Mesenchymal stem cell (in vitro differentiated cells and primary cell): Measurements from ENCODE around the gene ARHGAP31.

Source experiments
- DNase-seq: peaks from one replicate; pipeline ENCODE4 v3.0.0-alpha.2; 2013
- H2AFZ ChIP-seq: one replicate; pipeline ENCODE4 v1.6.1; 2013; ENCODE audit warnings: low read depth, mild to moderate bottlenecking, control low read depth, inconsistent platforms, low read length, moderate library complexity
- H2AK5ac ChIP-seq: 2 replicates; pipeline ENCODE4 v1.6.1; 2013; ENCODE audit warnings: low read length, moderate library complexity, mild to moderate bottlenecking, inconsistent platforms; ENCODE audit not compliant: severe bottlenecking
- H2BK120ac ChIP-seq: one replicate; pipeline ENCODE4 v1.6.1; 2013; ENCODE audit warnings: low read depth, mild to moderate bottlenecking, inconsistent platforms, low read length, moderate library complexity
- H2BK12ac ChIP-seq, 2 experiments: one replicate each; pipeline ENCODE4 v1.6.1; 2013; ENCODE audit warnings: inconsistent platforms in 2 of 2, low read length in 2 of 2, mild to moderate bottlenecking in 2 of 2, moderate library complexity in 2 of 2, control low read depth in 1 of 2
- H2BK15ac ChIP-seq: one replicate; pipeline ENCODE4 v1.6.1; 2013; ENCODE audit warnings: mild to moderate bottlenecking, low read depth, inconsistent platforms; ENCODE audit not compliant: poor library complexity, severe bottlenecking
- H2BK5ac ChIP-seq: 2 replicates; pipeline ENCODE4 v1.6.1; 2013; ENCODE audit warnings: low read depth, mild to moderate bottlenecking, low read length, control low read depth, inconsistent platforms; ENCODE audit not compliant: poor library complexity, severe bottlenecking
- H3K14ac ChIP-seq, 2 experiments: one replicate each; pipeline ENCODE4 v1.6.1; 2013; ENCODE audit warnings: inconsistent platforms in 2 of 2, low read length in 2 of 2, control low read depth in 1 of 2, mild to moderate bottlenecking in 1 of 2, moderate library complexity in 1 of 2
- H3K18ac ChIP-seq, 2 experiments: one replicate each; pipeline ENCODE4 v1.6.1; 2013; ENCODE audit warnings: inconsistent platforms in 2 of 2, low read length in 2 of 2, control low read depth in 1 of 2, low read depth in 1 of 2, mild to moderate bottlenecking in 1 of 2
- H3K23ac ChIP-seq, 2 experiments: one replicate each; pipeline ENCODE4 v1.6.1; 2013; ENCODE audit warnings: inconsistent platforms in 2 of 2, low read length in 2 of 2, mild to moderate bottlenecking in 2 of 2, moderate library complexity in 2 of 2, control low read depth in 1 of 2
- H3K27ac ChIP-seq: 2 replicates; pipeline ENCODE4 v1.5.1; 2013; ENCODE audit warnings: mild to moderate bottlenecking, moderate library complexity, low read length, control low read depth, inconsistent platforms; ENCODE audit not compliant: poor library complexity, severe bottlenecking
- H3K27me3 ChIP-seq, 2 experiments: 2 replicates each; pipeline versions ENCODE4 v1.6.1 to v1.7.0; 2013; ENCODE audit warnings: low read length in 2 of 2, mild to moderate bottlenecking in 2 of 2, moderate library complexity in 2 of 2, control low read depth in 1 of 2, inconsistent platforms in 1 of 2; ENCODE audit not compliant: control insufficient read depth in 1 of 2, insufficient read depth in 1 of 2
- H3K36me3 ChIP-seq, 2 experiments: 2 replicates each; pipeline versions ENCODE4 v1.6.1 to v1.7.0; 2013; ENCODE audit warnings: low read length in 2 of 2, control low read depth in 1 of 2, inconsistent platforms in 1 of 2, low read depth in 1 of 2, mild to moderate bottlenecking in 1 of 2; ENCODE audit not compliant: insufficient read depth in 2 of 2, control insufficient read depth in 1 of 2
- H3K4ac ChIP-seq, 2 experiments: one replicate each; pipeline ENCODE4 v1.6.1; 2013; ENCODE audit warnings: inconsistent platforms in 2 of 2, low read length in 2 of 2, mild to moderate bottlenecking in 2 of 2, moderate library complexity in 2 of 2, control low read depth in 1 of 2, low read depth in 1 of 2
- H3K4me1 ChIP-seq: 2 replicates; pipeline ENCODE4 v1.6.1; 2013; ENCODE audit warnings: low read depth, low read length, control low read depth; ENCODE audit not compliant: control insufficient read depth, insufficient read depth
- H3K4me2 ChIP-seq: 2 replicates; pipeline ENCODE4 v1.6.1; 2013; ENCODE audit warnings: low read length, mild to moderate bottlenecking, inconsistent platforms; ENCODE audit not compliant: poor library complexity, severe bottlenecking
- H3K4me3 ChIP-seq, 2 experiments: 2 replicates each; pipeline versions ENCODE4 v1.5.1 to v1.7.0; 2013; ENCODE audit warnings: low read length in 2 of 2, mild to moderate bottlenecking in 2 of 2, control low read depth in 1 of 2, low read depth in 1 of 2; ENCODE audit not compliant: insufficient read depth in 1 of 2
- H3K79me1 ChIP-seq: replicated peaks from 2 replicates; pipeline ENCODE4 v1.6.1; 2013; ENCODE audit warnings: mild to moderate bottlenecking, control low read depth, low read length, inconsistent platforms; ENCODE audit not compliant: poor library complexity, severe bottlenecking
- H3K9ac ChIP-seq: 2 replicates; pipeline ENCODE4 v1.7.0; 2013; ENCODE audit warnings: mild to moderate bottlenecking, low read length, moderate library complexity
- H3K9me3 ChIP-seq: 2 replicates; pipeline ENCODE4 v1.7.0; 2013; ENCODE audit warnings: mild to moderate bottlenecking, low read length; ENCODE audit not compliant: control insufficient read depth
- H4K8ac ChIP-seq: one replicate; pipeline ENCODE4 v1.6.1; 2013; ENCODE audit warnings: inconsistent platforms, mild to moderate bottlenecking, low read length, moderate library complexity
- H4K91ac ChIP-seq: one replicate; pipeline ENCODE4 v1.6.1; 2013; ENCODE audit warnings: mild to moderate bottlenecking, low read length, inconsistent platforms
- WGBS: methylation state at CpG from one replicate; pipeline ENCODE4 v1.1.7; 2013; ENCODE audit warnings: mixed read lengths; 5-methylcytosine and 5-hydroxymethylcytosine counted together

The ARHGAP31 gene

DNA sequence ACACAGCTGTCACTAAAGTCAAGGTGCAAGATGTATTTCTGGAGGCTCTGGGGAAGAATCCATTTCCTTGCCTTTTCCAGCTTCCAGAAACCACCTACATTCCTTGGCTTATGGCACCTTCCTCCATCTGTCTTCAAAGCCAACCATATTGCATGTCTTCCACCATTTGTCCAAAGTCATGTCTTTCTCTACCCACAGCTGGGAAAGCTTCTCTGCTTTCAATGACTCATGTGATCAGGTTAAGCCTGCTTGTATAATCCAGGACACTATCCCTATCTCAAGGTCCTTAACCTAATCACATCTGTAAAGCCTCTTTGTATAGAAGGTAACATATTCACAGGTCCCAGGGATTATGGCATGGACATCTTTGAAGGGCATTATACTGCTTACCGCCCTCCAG lies 14.2 kb downstream of the ARHGAP31 start:
- H4K8ac ChIP-seq, result no peak overlapping the region
- H3K4me3 ChIP-seq, result no peak overlapping the region
- WGBS, result 92% methylated on average over 1 of the region's 1 CpG
- DNase-seq, result no peak
- no peak overlapping the region for H4K91ac ChIP-seq
- H2AFZ ChIP-seq, result no peak overlapping the region
- H3K9ac ChIP-seq, result no peak overlapping the region
- no peaks in the 10 kb centered on the region for H3K36me3 ChIP-seq
- peaks cover 4% of the 10 kb centered on the region for H3K9me3 ChIP-seq
- H3K27me3 ChIP-seq, result peaks cover 0 to 5% of the 10 kb centered on the region in 2 experiments
- peaks cover 14% of the 10 kb centered on the region for H3K4me1 ChIP-seq
- no peak overlapping the region for H2BK5ac ChIP-seq
- no peak overlapping the region for H3K23ac ChIP-seq
- peak overlapping the region; percentile 79 for H2AK5ac ChIP-seq
- no peak overlapping the region for H3K4me2 ChIP-seq
- no peak overlapping the region for H2BK15ac ChIP-seq
- H2BK120ac ChIP-seq, result no peak overlapping the region
- H3K4ac ChIP-seq, result no peak overlapping the region
- H2BK12ac ChIP-seq, result peak overlapping the region in 1 of 2 experiments; percentile 44
- peaks cover 18% of the 10 kb centered on the region for H3K79me1 ChIP-seq
- no peak overlapping the region for H3K27ac ChIP-seq
- no peak overlapping the region for H3K14ac ChIP-seq
- no peak overlapping the region for H3K18ac ChIP-seq

DNA sequence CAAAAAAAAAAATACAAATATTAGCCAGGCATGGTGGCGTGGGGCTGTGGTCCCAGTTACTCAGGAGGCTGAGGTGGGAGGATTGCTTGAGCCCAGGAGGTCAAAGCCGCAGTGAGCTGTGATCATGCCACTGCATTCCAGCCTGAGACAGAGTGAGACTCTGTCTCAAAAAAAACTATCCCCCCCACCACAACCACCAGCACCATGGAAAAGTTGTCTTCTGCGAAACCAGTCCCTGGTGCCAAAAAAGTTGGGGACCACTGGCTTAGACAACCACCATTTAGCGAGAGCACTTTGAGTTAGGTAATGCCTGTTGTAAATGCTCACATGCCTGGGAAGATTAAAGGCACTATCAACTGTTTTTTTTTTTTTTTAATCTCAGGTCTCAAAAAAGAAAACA lies 15.4 kb downstream of the ARHGAP31 start:
- peaks cover 10% of the 10 kb centered on the region for H3K4me1 ChIP-seq
- peaks cover 0 to 7% of the 10 kb centered on the region in 2 experiments for H3K36me3 ChIP-seq
- H2AFZ ChIP-seq, result no peak overlapping the region
- no peak overlapping the region for H4K91ac ChIP-seq
- DNase-seq, result no peak
- 91% methylated on average over 4 of the region's 4 CpGs for WGBS
- H3K14ac ChIP-seq, result no peak overlapping the region
- no peak overlapping the region for H4K8ac ChIP-seq
- peaks cover 0 to 5% of the 10 kb centered on the region in 2 experiments for H3K27me3 ChIP-seq
- H3K27ac ChIP-seq, result peak overlapping the region; percentile 72
- peak overlapping the region in 1 of 2 experiments; percentile 14 for H3K18ac ChIP-seq
- H2BK5ac ChIP-seq, result no peak overlapping the region
- H3K9me3 ChIP-seq, result peaks cover 4% of the 10 kb centered on the region
- H3K4me3 ChIP-seq, result no peak overlapping the region
- no peak overlapping the region for H3K4me2 ChIP-seq
- no peak overlapping the region for H2BK12ac ChIP-seq
- H2AK5ac ChIP-seq, result peak overlapping the region; percentile 54
- no peak overlapping the region for H2BK15ac ChIP-seq
- no peak overlapping the region for H3K4ac ChIP-seq
- H3K23ac ChIP-seq, result no peak overlapping the region
- H3K79me1 ChIP-seq, result peaks cover 21% of the 10 kb centered on the region
- no peak overlapping the region for H3K9ac ChIP-seq
- H2BK120ac ChIP-seq, result no peak overlapping the region

DNA sequence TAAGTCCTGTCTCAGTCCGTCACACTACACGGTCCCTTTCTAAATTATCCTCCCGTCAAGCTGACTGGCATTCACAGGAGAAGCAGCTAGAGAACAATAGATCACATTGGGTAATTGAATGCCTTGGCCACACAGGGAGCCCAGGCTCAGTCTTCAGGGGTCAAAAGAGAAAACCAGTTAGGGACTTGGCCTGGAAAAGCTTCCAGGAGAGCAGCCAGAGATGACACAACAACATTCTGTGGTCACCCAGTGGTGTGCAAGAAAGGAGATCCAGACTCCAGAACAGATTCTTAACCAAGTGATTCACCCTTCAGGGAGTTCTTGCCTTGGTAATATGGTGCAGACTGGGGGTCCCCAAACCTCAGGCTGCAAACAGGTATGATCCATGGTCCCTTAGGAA lies 15.9 kb downstream of the ARHGAP31 start:
- peak; percentile 94 for DNase-seq
- no peak overlapping the region for H2BK5ac ChIP-seq
- H3K9me3 ChIP-seq, result peaks cover 4% of the 10 kb centered on the region
- peaks cover 0 to 7% of the 10 kb centered on the region in 2 experiments for H3K36me3 ChIP-seq
- no peak overlapping the region for H3K4me3 ChIP-seq
- H4K8ac ChIP-seq, result no peak overlapping the region
- no peak overlapping the region for H3K9ac ChIP-seq
- peak overlapping the region in 1 of 2 experiments; percentile 16 for H3K18ac ChIP-seq
- H2AK5ac ChIP-seq, result no peak overlapping the region
- no peak overlapping the region for H3K23ac ChIP-seq
- H2BK120ac ChIP-seq, result no peak overlapping the region
- peak overlapping the region in 1 of 2 experiments; percentile 4 for H2BK12ac ChIP-seq
- H3K14ac ChIP-seq, result no peak overlapping the region
- no peak overlapping the region for H4K91ac ChIP-seq
- no peak overlapping the region for H2BK15ac ChIP-seq
- peak overlapping the region; percentile 72 for H3K27ac ChIP-seq
- no peak overlapping the region for H2AFZ ChIP-seq
- no peak overlapping the region for H3K4me2 ChIP-seq
- peaks cover 9% of the 10 kb centered on the region for H3K4me1 ChIP-seq
- H3K27me3 ChIP-seq, result peaks cover 0 to 5% of the 10 kb centered on the region in 2 experiments
- WGBS, result 58% methylated on average over 3 of the region's 3 CpGs
- no peak overlapping the region for H3K4ac ChIP-seq
- peaks cover 23% of the 10 kb centered on the region for H3K79me1 ChIP-seq

DNA sequence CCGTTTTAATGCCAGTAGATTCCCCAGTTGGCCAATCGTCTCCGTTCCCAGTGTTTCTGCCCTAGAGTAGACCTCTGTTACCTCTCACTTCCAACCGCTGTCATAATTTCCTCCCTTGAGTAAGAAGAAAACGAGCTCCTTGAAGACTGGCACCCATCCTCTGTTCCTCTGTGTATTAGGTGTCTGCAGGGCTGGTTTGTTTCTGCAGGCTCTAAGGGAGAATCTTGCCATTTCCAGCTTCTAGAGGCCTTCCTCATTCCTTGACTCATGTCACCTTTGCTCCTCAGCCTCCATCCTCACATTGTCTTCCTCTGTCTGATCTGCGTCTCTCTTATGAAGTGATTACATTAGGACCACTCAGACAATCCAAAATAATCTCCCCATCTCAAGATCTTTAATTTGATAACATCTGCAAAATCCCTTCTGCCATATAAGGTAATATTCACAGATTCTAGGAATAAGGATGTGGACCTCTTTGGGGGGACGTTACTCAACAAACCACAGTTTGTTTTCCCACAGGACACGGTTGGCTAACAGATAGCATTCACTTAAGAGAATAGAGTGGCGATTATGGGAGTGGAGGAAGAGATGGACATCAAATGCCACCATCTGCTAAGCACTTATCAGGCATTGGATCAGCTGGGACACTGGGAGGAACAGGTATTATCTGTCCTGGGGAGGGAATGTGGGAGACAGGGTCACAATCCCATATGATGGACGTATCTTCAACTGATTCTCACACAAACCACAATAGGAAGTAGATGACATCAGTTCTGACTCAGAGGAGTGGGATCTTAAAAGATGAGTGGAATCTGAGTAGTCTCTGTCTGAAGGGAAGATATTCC lies 17.1 kb downstream of the ARHGAP31 start:
- Histone ChIP-seq H3K4me3 (no peak overlapping the region), H3K23ac (no peak overlapping the region), H4K8ac (peak overlapping the region; percentile 12), H3K79me1 (peaks cover 21% of the 10 kb centered on the region), H3K4ac (peak overlapping the region; percentile 59 to 69), H3K4me2 (peak overlapping the region; percentile 1), H2BK120ac (peak overlapping the region; percentile 11), H2AFZ (no peak overlapping the region), H3K27me3 (peaks cover 0 to 9% of the 10 kb centered on the region in 2 experiments), H2BK5ac (peak overlapping the region; percentile 49), H2AK5ac (peak overlapping the region; percentile 98), H2BK12ac (peak overlapping the region; percentile 80 to 97), H2BK15ac (no peak overlapping the region), H3K4me1 (peaks cover 9% of the 10 kb centered on the region), H3K36me3 (peaks cover 0 to 7% of the 10 kb centered on the region in 2 experiments), H3K14ac (peak overlapping the region in 1 of 2 experiments; percentile 77), H3K18ac (peak overlapping the region; percentile 19 to 82), H3K27ac (peak overlapping the region; percentile 72), H4K91ac (peak overlapping the region; percentile 73), H3K9ac (no peak overlapping the region), H3K9me3 (peaks cover 4% of the 10 kb centered on the region)
- DNase-seq, result peak; percentile 91
- whole genome bisulfite sequencing, result 40% methylated on average over 7 of the region's 10 CpGs
